WTC11 (cell line): ENCODE data around the gene HPSE2.

Source experiments
- ELF4 ChIP-seq: sonication (generic); formaldehyde crosslinking; IDR thresholded peaks from 2 replicates; pipeline ENCODE4 v1.8.1; 2022; ENCODE audit warnings: low read depth, mild to moderate bottlenecking, moderate library complexity, missing genetic modification reagents
- ZNF121 ChIP-seq: sonication (generic); formaldehyde crosslinking; IDR thresholded peaks from 2 replicates; pipeline ENCODE4 v1.8.0; 2023; ENCODE audit warnings: missing genetic modification reagents
- ZNF232 ChIP-seq: sonication (generic); formaldehyde crosslinking; IDR thresholded peaks from 2 replicates; pipeline ENCODE4 v1.8.0; 2022; ENCODE audit warnings: mild to moderate bottlenecking, missing genetic modification reagents
- TF ChIP-seq, protein P1 (sequence below): fragments of 250-450 bp; sonication (Bioruptor Pico); IDR thresholded peaks from 2 replicates; pipeline ENCODE4 v1.8.0; 2021; ENCODE audit warnings: mild to moderate bottlenecking
- TF ChIP-seq, protein P2 (sequence below): sonication (generic); formaldehyde crosslinking; IDR thresholded peaks from 2 replicates; pipeline ENCODE4 v1.8.1; 2022; ENCODE audit warnings: mild to moderate bottlenecking, missing genetic modification reagents, moderate library complexity, borderline replicate concordance

DNA sequence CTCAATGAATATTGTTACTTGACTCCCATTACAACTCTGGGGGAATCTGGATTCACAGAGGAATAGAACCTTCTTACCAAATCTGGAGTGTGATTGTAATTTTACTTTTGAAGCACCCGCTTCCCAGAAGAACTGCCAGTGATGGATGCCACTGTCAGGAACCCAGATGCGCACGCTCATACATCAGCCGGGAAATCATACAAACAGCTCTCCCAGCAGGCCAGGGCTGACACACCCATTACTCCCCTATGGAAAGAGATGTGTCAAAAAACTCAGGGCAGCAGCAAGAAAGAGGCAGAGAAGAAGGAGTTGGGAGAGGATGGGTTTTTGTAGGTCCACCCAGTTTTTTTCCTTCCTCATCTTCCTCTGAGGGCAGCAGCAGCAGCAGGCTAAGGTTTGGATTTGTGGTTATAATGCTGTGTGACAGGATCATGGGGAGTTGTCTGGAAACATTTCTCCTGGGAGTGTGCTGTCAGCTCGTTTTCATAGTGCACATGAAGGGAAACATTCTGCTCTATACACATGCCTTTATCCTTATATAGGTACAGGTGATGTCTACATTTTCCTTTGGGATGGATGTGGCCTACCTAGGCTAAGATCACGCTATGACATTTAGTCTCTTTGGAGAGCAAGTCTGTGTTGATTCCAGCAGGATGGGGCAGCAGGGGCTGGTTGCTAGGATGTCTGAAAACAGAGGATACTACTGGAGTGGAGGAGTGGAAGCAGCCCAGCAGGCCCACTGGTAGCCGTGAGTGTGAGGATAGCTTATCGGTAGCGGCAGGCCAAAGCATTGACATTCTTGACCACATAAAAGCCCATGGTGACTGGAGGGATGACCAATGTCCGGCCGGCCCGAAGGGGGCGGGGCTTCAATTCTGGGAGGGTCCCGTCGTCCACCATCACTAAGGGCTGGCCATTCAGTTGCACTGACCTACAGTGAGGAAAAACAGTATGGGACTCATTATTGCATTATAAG, 776.6 kb downstream of the HPSE2 start:
- TF ChIP-seq, protein P1, sequence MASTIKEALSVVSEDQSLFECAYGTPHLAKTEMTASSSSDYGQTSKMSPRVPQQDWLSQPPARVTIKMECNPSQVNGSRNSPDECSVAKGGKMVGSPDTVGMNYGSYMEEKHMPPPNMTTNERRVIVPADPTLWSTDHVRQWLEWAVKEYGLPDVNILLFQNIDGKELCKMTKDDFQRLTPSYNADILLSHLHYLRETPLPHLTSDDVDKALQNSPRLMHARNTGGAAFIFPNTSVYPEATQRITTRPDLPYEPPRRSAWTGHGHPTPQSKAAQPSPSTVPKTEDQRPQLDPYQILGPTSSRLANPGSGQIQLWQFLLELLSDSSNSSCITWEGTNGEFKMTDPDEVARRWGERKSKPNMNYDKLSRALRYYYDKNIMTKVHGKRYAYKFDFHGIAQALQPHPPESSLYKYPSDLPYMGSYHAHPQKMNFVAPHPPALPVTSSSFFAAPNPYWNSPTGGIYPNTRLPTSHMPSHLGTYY = no peak
- TF ChIP-seq, protein P2, sequence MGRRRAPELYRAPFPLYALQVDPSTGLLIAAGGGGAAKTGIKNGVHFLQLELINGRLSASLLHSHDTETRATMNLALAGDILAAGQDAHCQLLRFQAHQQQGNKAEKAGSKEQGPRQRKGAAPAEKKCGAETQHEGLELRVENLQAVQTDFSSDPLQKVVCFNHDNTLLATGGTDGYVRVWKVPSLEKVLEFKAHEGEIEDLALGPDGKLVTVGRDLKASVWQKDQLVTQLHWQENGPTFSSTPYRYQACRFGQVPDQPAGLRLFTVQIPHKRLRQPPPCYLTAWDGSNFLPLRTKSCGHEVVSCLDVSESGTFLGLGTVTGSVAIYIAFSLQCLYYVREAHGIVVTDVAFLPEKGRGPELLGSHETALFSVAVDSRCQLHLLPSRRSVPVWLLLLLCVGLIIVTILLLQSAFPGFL = no peak
- TF ChIP-seq ELF4 (CRISPR knock-in tag) = no peak
- TF ChIP-seq ZNF121 = no peak
- no peak for TF ChIP-seq ZNF232 (CRISPR knock-in tag)
